OCI-LY1 (cell line): ENCODE results near the gene ADAM22.

Experiments
- H2AFZ ChIP-seq: fragments of 200-600 bp; sonication (generic), shearing (Covaris generic); 2 replicates; pipeline ENCODE4 v1.6.0; 2014; ENCODE audit warnings: antibody characterized with exemption, mild to moderate bottlenecking, low read length
- H3F3A ChIP-seq: fragments of 200-600 bp; sonication (generic), shearing (Covaris generic); 2 replicates; pipeline ENCODE4 v1.6.0; 2014; ENCODE audit warnings: mild to moderate bottlenecking, antibody characterized with exemption, low read length, moderate library complexity; ENCODE audit not compliant: insufficient read depth
- H3K27ac ChIP-seq: fragments of 200-600 bp; sonication (generic); 2 replicates; pipeline ENCODE4 v1.5.1; 2014; ENCODE audit warnings: low read length, mixed run types, mild to moderate bottlenecking, low read depth; ENCODE audit not compliant: poor library complexity, severe bottlenecking
- H3K27me3 ChIP-seq: fragments of 200-600 bp; sonication (generic); 2 replicates; pipeline ENCODE4 v1.6.0; 2014; ENCODE audit warnings: antibody characterized with exemption, mild to moderate bottlenecking, low read length, moderate library complexity; ENCODE audit not compliant: insufficient read depth
- H3K36me3 ChIP-seq: fragments of 200-600 bp; sonication (generic); 2 replicates; pipeline ENCODE4 v1.6.1; 2014; ENCODE audit warnings: mild to moderate bottlenecking, antibody characterized with exemption, low read length, moderate library complexity, mixed read lengths; ENCODE audit not compliant: insufficient read depth
- H3K4me1 ChIP-seq: fragments of 200-600 bp; sonication (generic); 2 replicates; pipeline ENCODE4 v1.5.1; 2014; ENCODE audit warnings: mild to moderate bottlenecking, low read length, moderate library complexity; ENCODE audit not compliant: insufficient read depth, severe bottlenecking
- H3K4me2 ChIP-seq: fragments of 200-600 bp; sonication (generic), shearing (Covaris generic); 2 replicates; pipeline ENCODE4 v1.6.1; 2014; ENCODE audit warnings: low read length
- H3K4me3 ChIP-seq: fragments of 200-600 bp; sonication (generic); 2 replicates; pipeline ENCODE4 v1.5.1; 2014; ENCODE audit warnings: low read length, low read depth, mild to moderate bottlenecking, mixed read lengths; ENCODE audit not compliant: poor library complexity, severe bottlenecking
- H3K79me2 ChIP-seq: fragments of 200-600 bp; shearing (Covaris generic); 2 replicates; pipeline ENCODE4 v1.6.1; 2016; ENCODE audit warnings: mixed run types, low read length, mixed read lengths; ENCODE audit not compliant: insufficient read depth
- H3K9ac ChIP-seq: fragments of 200-600 bp; sonication (generic), shearing (Covaris generic); 2 replicates; pipeline ENCODE4 v1.6.1; 2014; ENCODE audit warnings: mild to moderate bottlenecking, low read length, mixed read lengths
- H3K9me2 ChIP-seq: fragments of 200-600 bp; sonication (generic), shearing (Covaris generic); 2 replicates; pipeline ENCODE4 v1.6.1; 2014; ENCODE audit warnings: low read depth, mild to moderate bottlenecking, low read length, mixed read lengths
- H3K9me3 ChIP-seq: fragments of 200-600 bp; shearing (Covaris generic); 2 replicates; pipeline ENCODE4 v1.6.1; 2014; ENCODE audit warnings: low read length, mixed read lengths
- H4K20me1 ChIP-seq: fragments of 200-600 bp; sonication (generic), shearing (Covaris generic); 2 replicates; pipeline ENCODE4 v1.6.0; 2016; ENCODE audit warnings: mild to moderate bottlenecking, low read length; ENCODE audit not compliant: insufficient read depth
- CTCF ChIP-seq: fragments of 200-600 bp; sonication (generic), shearing (Covaris generic); IDR thresholded peaks from 2 replicates; pipeline ENCODE4 v1.5.1; 2017; ENCODE audit warnings: mild to moderate bottlenecking, antibody characterized with exemption, low read length, moderate library complexity, mixed read lengths
- EZH2 ChIP-seq: fragments of 200-600 bp; sonication (generic), shearing (Covaris generic); IDR thresholded peaks from 2 replicates; pipeline ENCODE4 v1.8.0; 2017; ENCODE audit warnings: borderline replicate concordance, mixed run types, mild to moderate bottlenecking, antibody characterized with exemption, low read length, moderate library complexity, mixed read lengths

Gene ADAM22

GRCh38 chr7:88104732-88105131 is 170.7 kb downstream of the ADAM22 start:
- no peaks in the 10 kb centered on the region for H3K9me3 ChIP-seq
- H3K27me3 ChIP-seq, result no peaks in the 10 kb centered on the region
- no peaks in the 10 kb centered on the region; the same call in 1 of the 2 replicates for H3K36me3 ChIP-seq
- TF ChIP-seq EZH2 (no peak), CTCF (no peak)
- no peak overlapping the region for H3K9ac ChIP-seq
- H2AFZ ChIP-seq, result no peak overlapping the region
- no peak overlapping the region for H3K4me2 ChIP-seq
- no peaks in the 10 kb centered on the region for H3K79me2 ChIP-seq
- no peaks in the 10 kb centered on the region for H3F3A ChIP-seq
- no peak overlapping the region for H3K4me3 ChIP-seq
- H3K9me2 ChIP-seq, result no peaks in the 10 kb centered on the region
- peaks cover 8% of the 10 kb centered on the region for H3K4me1 ChIP-seq
- H4K20me1 ChIP-seq, result no peaks in the 10 kb centered on the region
- H3K27ac ChIP-seq, result no peak overlapping the region

- H3K4me3 ChIP-seq, result no peak overlapping the region
- H3K9me2 ChIP-seq, result no peaks in the 10 kb centered on the region
- H4K20me1 ChIP-seq, result no peaks in the 10 kb centered on the region
- no peak overlapping the region for H3K4me2 ChIP-seq
- H3K36me3 ChIP-seq, result no peaks in the 10 kb centered on the region; the same call in 1 of the 2 replicates
- no peaks in the 10 kb centered on the region for H3K27me3 ChIP-seq
- H3K27ac ChIP-seq, result no peak overlapping the region
- H2AFZ ChIP-seq, result no peak overlapping the region
- H3K4me1 ChIP-seq, result peaks cover 8% of the 10 kb centered on the region
- TF ChIP-seq EZH2 (no peak), CTCF (no peak)
- H3K79me2 ChIP-seq, result no peaks in the 10 kb centered on the region
- H3K9ac ChIP-seq, result no peak overlapping the region
- H3K9me3 ChIP-seq, result no peaks in the 10 kb centered on the region
- no peaks in the 10 kb centered on the region for H3F3A ChIP-seq
Measured at GRCh38 chr7:88105231-88105630, 171.2 kb downstream of the ADAM22 start.

GRCh38 chr7:88106434-88106833 is 172.4 kb downstream of the ADAM22 start:
- Histone ChIP-seq H3K4me3 (no peak overlapping the region), H3K9ac (no peak overlapping the region), H3K4me1 (peaks cover 6% of the 10 kb centered on the region), H3K27ac (no peak overlapping the region), H3K9me3 (no peaks in the 10 kb centered on the region), H3K27me3 (no peaks in the 10 kb centered on the region), H3K36me3 (no peaks in the 10 kb centered on the region; the same call in 1 of the 2 replicates), H3K79me2 (no peaks in the 10 kb centered on the region), H3K9me2 (no peaks in the 10 kb centered on the region), H3F3A (no peaks in the 10 kb centered on the region), H3K4me2 (no peak overlapping the region), H2AFZ (no peak overlapping the region), H4K20me1 (no peaks in the 10 kb centered on the region)
- TF ChIP-seq EZH2 (no peak), CTCF (no peak)
